SK-N-SH treated with all-trans-retinoic acid at 6 μM for 48 hours (cell line): ENCODE data around the gene NPPA.

Experiments
- ARNTL ChIP-seq: fragments of 450-650 bp; formaldehyde crosslinking; IDR thresholded peaks from 2 replicates; pipeline ENCODE4 v1.5.0; 2020; ENCODE audit warnings: low read depth, mild to moderate bottlenecking, moderate library complexity, borderline replicate concordance
- BACH2 ChIP-seq: fragments of 250-450 bp; sonication (Bioruptor Pico); IDR thresholded peaks from 2 replicates; pipeline ENCODE4 v1.9.0; 2021; ENCODE audit warnings: mild to moderate bottlenecking, borderline replicate concordance
- CREB5 ChIP-seq: fragments of 250-450 bp; sonication (Bioruptor Pico); IDR thresholded peaks from 2 replicates; pipeline ENCODE4 v1.5.1; 2020; ENCODE audit warnings: low read depth, mild to moderate bottlenecking, moderate library complexity
- CSDC2 ChIP-seq: fragments of 250-450 bp; sonication (Bioruptor Pico); IDR thresholded peaks from 2 replicates; pipeline ENCODE4 v1.5.0; 2020; ENCODE audit warnings: mild to moderate bottlenecking, moderate library complexity
- CSRNP3 ChIP-seq: fragments of 250-450 bp; sonication (Bioruptor Pico); IDR thresholded peaks from 2 replicates; pipeline ENCODE4 v1.5.1; 2021; ENCODE audit warnings: mild to moderate bottlenecking, moderate library complexity
- ESRRG ChIP-seq: fragments of 250-450 bp; sonication (Bioruptor Pico); IDR thresholded peaks from 2 replicates; pipeline ENCODE4 v1.6.1; 2021; ENCODE audit warnings: mild to moderate bottlenecking
- PATZ1 ChIP-seq: fragments of 250-450 bp; sonication (Bioruptor Pico); IDR thresholded peaks from 2 replicates; pipeline ENCODE4 v1.8.0; 2020; ENCODE audit warnings: mild to moderate bottlenecking, moderate library complexity, borderline replicate concordance
- PPARA ChIP-seq: fragments of 250-450 bp; sonication (Bioruptor Pico); IDR thresholded peaks from 2 replicates; pipeline ENCODE4 v1.5.0; 2020; ENCODE audit warnings: mild to moderate bottlenecking, borderline replicate concordance
- RARB ChIP-seq: fragments of 250-450 bp; sonication (Bioruptor Pico); IDR thresholded peaks from 2 replicates; pipeline ENCODE4 v1.8.0; 2021; ENCODE audit warnings: mild to moderate bottlenecking, moderate library complexity
- SNAI2 ChIP-seq: fragments of 250-450 bp; sonication (Bioruptor Pico); IDR thresholded peaks from 2 replicates; pipeline ENCODE4 v1.5.0; 2020; ENCODE audit warnings: mild to moderate bottlenecking, moderate library complexity
- TSHZ2 ChIP-seq: fragments of 250-450 bp; sonication (Bioruptor Pico); IDR thresholded peaks from 2 replicates; pipeline ENCODE4 v1.5.0; 2020; ENCODE audit warnings: mild to moderate bottlenecking, moderate library complexity
- ZFP3 ChIP-seq: fragments of 250-450 bp; sonication (Bioruptor Pico); IDR thresholded peaks from 2 replicates; pipeline ENCODE4 v1.5.0; 2020; ENCODE audit warnings: mild to moderate bottlenecking, moderate library complexity
- ZFP30 ChIP-seq: fragments of 450-650 bp; formaldehyde crosslinking; IDR thresholded peaks from 2 replicates; pipeline ENCODE4 v1.5.0; 2022; ENCODE audit warnings: mild to moderate bottlenecking, moderate library complexity
- ZNF70 ChIP-seq: fragments of 450-650 bp; formaldehyde crosslinking; IDR thresholded peaks from 2 replicates; pipeline ENCODE4 v1.5.0; 2020; ENCODE audit warnings: mild to moderate bottlenecking, moderate library complexity

GRCh38 chr1:11835441-11836225 lies 11.9 kb downstream of the NPPA start:
- TF ChIP-seq PATZ1 (CRISPR knock-in tag) = no peak
- no peak for TF ChIP-seq BACH2 (CRISPR knock-in tag)
- no peak for TF ChIP-seq CSDC2 (CRISPR knock-in tag)
- TF ChIP-seq TSHZ2 = no peak
- TF ChIP-seq ZFP30 = no peak
- TF ChIP-seq ARNTL (CRISPR knock-in tag) = no peak
- no peak for TF ChIP-seq RARB (CRISPR knock-in tag)
- TF ChIP-seq CSRNP3 (CRISPR knock-in tag) = no peak
- no peak for TF ChIP-seq SNAI2
- TF ChIP-seq ESRRG = no peak
- TF ChIP-seq CREB5 (CRISPR knock-in tag) = no peak
- TF ChIP-seq ZNF70 (CRISPR knock-in tag) = no peak
- no peak for TF ChIP-seq PPARA (CRISPR knock-in tag)
- no peak for TF ChIP-seq ZFP3 (CRISPR knock-in tag)
